GM12878 (cell line): ENCODE measurements around the gene EXOC3L1.

ENCODE experiments used
- ATF2 ChIP-seq: IDR thresholded peaks from 2 replicates; pipeline ENCODE4 v1.6.1; 2012; ENCODE audit warnings: low read length, inconsistent platforms
- BACH1 ChIP-seq: fragments of 450-650 bp; IDR thresholded peaks from 2 replicates; pipeline ENCODE4 v1.6.1; 2017; ENCODE audit warnings: mild to moderate bottlenecking, borderline replicate concordance
- CTCF ChIP-seq, 3 experiments: IDR thresholded peaks in 2 of 3; conservative IDR thresholded peaks in 1 of 3; 2 replicates each; pipeline ENCODE4 v1.5.1; 2011; ENCODE audit warnings: low read depth in 3 of 3, low read length in 3 of 3, mild to moderate bottlenecking in 3 of 3, control low read depth in 2 of 3, moderate library complexity in 2 of 3, inconsistent platforms in 1 of 3, mixed read lengths in 1 of 3; ENCODE audit not compliant: control insufficient read depth in 2 of 3, insufficient read depth in 1 of 3; ENCODE audit errors: extremely low read depth in 1 of 3
- POLR2A ChIP-seq: IDR thresholded peaks from 2 replicates; pipeline ENCODE4 v1.6.1; 2011; ENCODE audit warnings: low read depth, mild to moderate bottlenecking, low read length
- RCOR1 ChIP-seq: conservative IDR thresholded peaks from 2 replicates; pipeline ENCODE4 v1.6.1; 2012; ENCODE audit warnings: low read depth, low read length, improper control_type of control experiment
- SP1 ChIP-seq: IDR thresholded peaks from one replicate; pipeline ENCODE4 v1.6.1; 2011; ENCODE audit warnings: low read depth, low read length
- TCF12 ChIP-seq: IDR thresholded peaks from 2 replicates; pipeline ENCODE4 v1.6.1; 2011; ENCODE audit warnings: low read depth, mild to moderate bottlenecking, low read length
- TCF7 ChIP-seq: IDR thresholded peaks from 2 replicates; pipeline ENCODE4 v1.6.1; 2014; ENCODE audit warnings: antibody characterized with exemption, borderline replicate concordance
- ZNF207 ChIP-seq: fragments of 450-650 bp; IDR thresholded peaks from 2 replicates; pipeline ENCODE4 v1.6.1; 2014; ENCODE audit warnings: antibody characterized with exemption, mild to moderate bottlenecking, borderline replicate concordance
- ZZZ3 ChIP-seq: IDR thresholded peaks from 2 replicates; pipeline ENCODE4 v1.6.1; 2011; ENCODE audit warnings: low read depth; ENCODE audit not compliant: control insufficient read depth, insufficient read length

GRCh38 chr16:67169011-67169451 is 20.9 kb downstream of the EXOC3L1 start:
- no peak for TF ChIP-seq TCF12
- TF ChIP-seq RCOR1: no peak
- TF ChIP-seq TCF7: no peak
- no peak for TF ChIP-seq ATF2
- TF ChIP-seq ZNF207: no peak
- TF ChIP-seq CTCF (IDR thresholded peaks at IDR 0.05 in 2 of 3, conservative IDR thresholded peaks at IDR 0.05 in 1 of 3; ENCODE audit: control insufficient read depth in 2 of 3, extremely low read depth in 1 of 3, insufficient read depth in 1 of 3, low read depth in 3 of 3, low read length in 3 of 3): no peak
- TF ChIP-seq SP1: no peak
- TF ChIP-seq POLR2A: no peak
- TF ChIP-seq BACH1: no peak
- TF ChIP-seq ZZZ3: no peak
